H9 (cell line): ENCODE measurements around the gene ZNF423. TPM values are rescaled to one million over a fixed set of nuclear protein-coding genes. Genes with fewer than 3 reads are reported as not detected.

Experiments
- DNase-seq: peaks from one replicate; pipeline ENCODE4 v3.0.0-alpha.2; 2017
- H2AFZ ChIP-seq: one replicate; pipeline ENCODE4 v1.6.1; 2013; ENCODE audit warnings: mild to moderate bottlenecking, low read length, control low read depth, moderate library complexity
- H2AK5ac ChIP-seq: 2 replicates; pipeline ENCODE4 v1.6.1; 2013; ENCODE audit warnings: low read length, control low read depth, mixed read lengths; ENCODE audit not compliant: insufficient read length
- H2BK120ac ChIP-seq: one replicate; pipeline ENCODE4 v1.6.1; 2013; ENCODE audit warnings: low read depth, mild to moderate bottlenecking, low read length, control low read depth, inconsistent platforms; ENCODE audit not compliant: poor library complexity, severe bottlenecking
- H2BK12ac ChIP-seq: 2 replicates; pipeline ENCODE4 v1.6.1; 2013; ENCODE audit warnings: low read length, control low read depth, mixed read lengths, low read depth; ENCODE audit not compliant: insufficient read length
- H2BK15ac ChIP-seq: 2 replicates; pipeline ENCODE4 v1.6.1; 2013; ENCODE audit warnings: low read depth, low read length, control low read depth
- H2BK20ac ChIP-seq: one replicate; pipeline ENCODE4 v1.6.1; 2013; ENCODE audit warnings: low read depth, mild to moderate bottlenecking, low read length, control low read depth, inconsistent platforms; ENCODE audit not compliant: poor library complexity, severe bottlenecking
- H2BK5ac ChIP-seq: 2 replicates; pipeline ENCODE4 v1.6.1; 2013; ENCODE audit warnings: low read length, control low read depth, mixed read lengths; ENCODE audit not compliant: insufficient read length
- H3K14ac ChIP-seq: 2 replicates; pipeline ENCODE4 v1.6.1; 2013; ENCODE audit warnings: low read length, control low read depth; ENCODE audit not compliant: insufficient read depth
- H3K18ac ChIP-seq: 2 replicates; pipeline ENCODE4 v1.6.1; 2013; ENCODE audit warnings: low read depth, mild to moderate bottlenecking, mixed read lengths, low read length, control low read depth; ENCODE audit not compliant: insufficient read length
- H3K23ac ChIP-seq: 2 replicates; pipeline ENCODE4 v1.6.1; 2013; ENCODE audit warnings: low read length, control low read depth, mixed read lengths, low read depth; ENCODE audit not compliant: insufficient read length
- H3K23me2 ChIP-seq: 2 replicates; pipeline ENCODE4 v1.6.1; 2013; ENCODE audit warnings: low read depth, mild to moderate bottlenecking, mixed read lengths, low read length, control low read depth; ENCODE audit not compliant: insufficient read length, poor library complexity, severe bottlenecking
- H3K27ac ChIP-seq: 2 replicates; pipeline ENCODE4 v1.5.1; 2013; ENCODE audit warnings: low read length, control low read depth, mixed read lengths, low read depth; ENCODE audit not compliant: insufficient read length
- H3K27me3 ChIP-seq: 2 replicates; pipeline ENCODE4 v1.6.1; 2013; ENCODE audit warnings: low read length, control low read depth, inconsistent platforms; ENCODE audit not compliant: insufficient read depth
- H3K4ac ChIP-seq: 2 replicates; pipeline ENCODE4 v1.6.1; 2013; ENCODE audit warnings: low read depth, mild to moderate bottlenecking, control low read depth, inconsistent platforms, low read length, moderate library complexity
- H3K4me1 ChIP-seq: 2 replicates; pipeline ENCODE4 v1.6.1; 2013; ENCODE audit warnings: low read length, control low read depth, inconsistent platforms; ENCODE audit not compliant: insufficient read depth
- H3K4me2 ChIP-seq: 2 replicates; pipeline ENCODE4 v1.6.1; 2013; ENCODE audit warnings: low read length, control low read depth, mixed read lengths; ENCODE audit not compliant: insufficient read length, insufficient read depth
- H3K56ac ChIP-seq: 2 replicates; pipeline ENCODE4 v1.6.1; 2013; ENCODE audit warnings: low read depth, mild to moderate bottlenecking, mixed read lengths, low read length, control low read depth; ENCODE audit not compliant: insufficient read length
- H3K79me1 ChIP-seq: 2 replicates; pipeline ENCODE4 v1.6.1; 2013; ENCODE audit warnings: low read depth, mild to moderate bottlenecking, moderate library complexity, low read length, control low read depth, inconsistent platforms; ENCODE audit not compliant: insufficient read depth, poor library complexity, severe bottlenecking
- H3K79me2 ChIP-seq: 2 replicates; pipeline ENCODE4 v1.6.1; 2013; ENCODE audit warnings: low read length, control low read depth, inconsistent platforms; ENCODE audit not compliant: insufficient read depth
- H3K9ac ChIP-seq: 2 replicates; pipeline ENCODE4 v1.6.1; 2013; ENCODE audit warnings: low read length, control low read depth, mixed read lengths; ENCODE audit not compliant: insufficient read length; ENCODE audit errors: extremely low read depth
- H3K9me3 ChIP-seq: one replicate; pipeline ENCODE4 v1.6.1; 2013; ENCODE audit warnings: low read depth, low read length, inconsistent platforms; ENCODE audit not compliant: control insufficient read depth
- H3T11ph ChIP-seq: one replicate; pipeline ENCODE4 v1.6.1; 2013; ENCODE audit warnings: mild to moderate bottlenecking, low read length, control low read depth, inconsistent platforms
- H4K20me1 ChIP-seq: one replicate; pipeline ENCODE4 v1.6.1; 2013; ENCODE audit not compliant: control insufficient read depth, insufficient read length, insufficient read depth
- H4K5ac ChIP-seq: 2 replicates; pipeline ENCODE4 v1.6.1; 2013; ENCODE audit warnings: low read depth, mild to moderate bottlenecking, mixed read lengths, low read length, control low read depth; ENCODE audit not compliant: insufficient read length
- H4K8ac ChIP-seq: replicated peaks from 2 replicates; pipeline ENCODE4 v1.6.1; 2013; ENCODE audit warnings: low read length, control low read depth, mixed read lengths, low read depth; ENCODE audit not compliant: insufficient read length
- H4K91ac ChIP-seq: 2 replicates; pipeline ENCODE4 v1.6.1; 2013; ENCODE audit warnings: low read depth, mild to moderate bottlenecking, moderate library complexity, mixed read lengths, low read length, control low read depth; ENCODE audit not compliant: insufficient read length
- H3K27ac Mint-ChIP-seq, 3 experiments: 2 replicates in 2 of 3; 3 replicates in 1 of 3; pipeline ENCODE4 v1.8.0; 2020 to 2021; ENCODE audit warnings: mixed read lengths in 3 of 3, mild to moderate bottlenecking in 1 of 3, moderate library complexity in 1 of 3
- H3K27me3 Mint-ChIP-seq: 2 replicates; pipeline ENCODE4 v1.8.0; 2021; ENCODE audit warnings: low read depth, mild to moderate bottlenecking, moderate library complexity, mixed read lengths
- H3K36me3 Mint-ChIP-seq, 3 experiments: 2 replicates in 2 of 3; 3 replicates in 1 of 3; pipeline ENCODE4 v1.8.0; 2020 to 2021; ENCODE audit warnings: low read depth in 3 of 3, mixed read lengths in 3 of 3; ENCODE audit not compliant: insufficient read depth in 1 of 3
- H3K4me1 Mint-ChIP-seq, 2 experiments: 2 replicates each; pipeline ENCODE4 v1.8.0; 2020; ENCODE audit warnings: mixed read lengths in 2 of 2
- H3K4me3 Mint-ChIP-seq, 2 experiments: 2 replicates in 1 of 2; 3 replicates in 1 of 2; pipeline ENCODE4 v1.8.0; 2020 to 2021; ENCODE audit warnings: mild to moderate bottlenecking in 2 of 2, mixed read lengths in 2 of 2, moderate library complexity in 1 of 2
- H3K9me3 Mint-ChIP-seq, 2 experiments: 2 replicates in 1 of 2; 3 replicates in 1 of 2; pipeline ENCODE4 v1.8.0; 2020; ENCODE audit warnings: mild to moderate bottlenecking in 2 of 2, mixed read lengths in 2 of 2, moderate library complexity in 1 of 2
- CTCF ChIP-seq: fragments of 200-600 bp; sonication (generic); conservative IDR thresholded peaks from 3 replicates; pipeline ENCODE4 v1.8.0; 2021; ENCODE audit warnings: antibody characterized with exemption, mild to moderate bottlenecking
- WGBS: extraction: QIAGEN DNeasy Blood & Tissue Kit; methylation state at CpG from one replicate; pipeline ENCODE4 v1.1.7; 2013; ENCODE audit warnings: missing lambda C conversion rate, low lambda C conversion rate, mixed read lengths; ENCODE audit not compliant: insufficient read length; ENCODE audit errors: extremely low coverage; 5-methylcytosine and 5-hydroxymethylcytosine counted together
- total RNA-seq: library from RNA; stranded (reverse); gene quantifications from 2 replicates; pipeline ENCODE4 v1.2.1, GENCODE V29; 2021

The ZNF423 gene
- total RNA-seq, 1 experiment from 2014 or later: 51.5 TPM

DNA sequence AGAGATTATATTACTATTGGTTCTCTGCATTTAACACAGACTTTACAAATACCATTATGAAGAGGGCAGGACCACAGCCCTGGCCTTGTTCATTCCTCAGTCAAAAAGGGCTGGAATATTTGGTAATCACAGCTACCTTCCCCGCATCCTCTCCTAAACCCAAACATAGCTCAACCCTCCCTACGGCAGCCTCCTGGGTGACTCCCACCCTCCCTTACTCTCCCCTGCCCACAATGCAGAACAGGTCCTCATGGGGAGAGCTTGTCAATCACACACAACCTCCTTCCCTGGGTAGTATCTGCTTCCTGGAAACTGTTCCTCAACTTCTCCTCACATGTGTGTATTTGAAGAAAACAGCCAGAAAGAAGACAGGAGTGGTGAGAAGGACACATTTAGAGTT, 258.1 kb downstream of the ZNF423 start:
- Histone ChIP-seq H3K56ac (no peak overlapping the region), H2BK5ac (no peak overlapping the region), H2BK120ac (no peak overlapping the region), H2AFZ (no peak overlapping the region), H3K27me3 (no peaks in the 10 kb centered on the region), H3K14ac (no peak overlapping the region), H3K9ac (no peak overlapping the region), H3K27ac (no peak overlapping the region), H4K5ac (no peak overlapping the region), H3K23me2 (no peaks in the 10 kb centered on the region), H3K23ac (no peak overlapping the region), H3K18ac (no peak overlapping the region), H3K4ac (no peak overlapping the region), H3K79me2 (no peaks in the 10 kb centered on the region), H3K9me3 (no peaks in the 10 kb centered on the region), H3K4me1 (peaks cover 8% of the 10 kb centered on the region; the same call in 1 of the 2 replicates), H4K91ac (no peak overlapping the region), H4K20me1 (no peaks in the 10 kb centered on the region), H2BK12ac (no peak overlapping the region), H3K79me1 (no peaks in the 10 kb centered on the region), H2BK20ac (no peak overlapping the region), H4K8ac (no peak overlapping the region), H3T11ph (no peak overlapping the region), H2BK15ac (no peak overlapping the region), H3K4me2 (no peak overlapping the region), H2AK5ac (no peak overlapping the region)
- no peak overlapping the region; a peak in 1 of 7 replicates for H3K27ac Mint-ChIP-seq
- H3K4me1 Mint-ChIP-seq: peaks cover 52 to 61% of the 10 kb centered on the region in 2 experiments
- TF ChIP-seq CTCF: no peak
- DNase-seq: peak; percentile 16
- no CpG with 5 or more reads among the region's 2 CpGs for WGBS
- H3K27me3 Mint-ChIP-seq: no peaks in the 10 kb centered on the region
- H3K36me3 Mint-ChIP-seq: no peaks in the 10 kb centered on the region
- H3K9me3 Mint-ChIP-seq: no peaks in the 10 kb centered on the region
- no peak overlapping the region for H3K4me3 Mint-ChIP-seq
